Cardiac septum (tissue), 1 donor: ENCODE measurements around the gene GADD45GIP1. TPM values are rescaled to one million over a fixed set of nuclear protein-coding genes. Genes with fewer than 3 reads are reported as not detected.

Experiments
- DNase-seq: peaks from one replicate; pipeline ENCODE4 v3.0.0-alpha.2; 2020; ENCODE audit warnings: low spot score
- intact Hi-C: fragments of 100-400 bp; cut with DNase I; formaldehyde crosslinking; loops from one replicate; pipeline ENCODE4 v1.14.0; 2022
- total RNA-seq: library from RNA; stranded (reverse); fragmentation: NEBNext Ultra II Directional; extraction: Animal tissue kit (Norgen Biotek cat#: 25700); gene quantifications from one replicate; pipeline ENCODE4 v1.2.1, GENCODE V29; 2021
- donor health status: DM: no; HTN: no; CAD: no.

Gene GADD45GIP1
- total RNA-seq, 1 donor from 2014 or later: 23.5 TPM

DNA sequence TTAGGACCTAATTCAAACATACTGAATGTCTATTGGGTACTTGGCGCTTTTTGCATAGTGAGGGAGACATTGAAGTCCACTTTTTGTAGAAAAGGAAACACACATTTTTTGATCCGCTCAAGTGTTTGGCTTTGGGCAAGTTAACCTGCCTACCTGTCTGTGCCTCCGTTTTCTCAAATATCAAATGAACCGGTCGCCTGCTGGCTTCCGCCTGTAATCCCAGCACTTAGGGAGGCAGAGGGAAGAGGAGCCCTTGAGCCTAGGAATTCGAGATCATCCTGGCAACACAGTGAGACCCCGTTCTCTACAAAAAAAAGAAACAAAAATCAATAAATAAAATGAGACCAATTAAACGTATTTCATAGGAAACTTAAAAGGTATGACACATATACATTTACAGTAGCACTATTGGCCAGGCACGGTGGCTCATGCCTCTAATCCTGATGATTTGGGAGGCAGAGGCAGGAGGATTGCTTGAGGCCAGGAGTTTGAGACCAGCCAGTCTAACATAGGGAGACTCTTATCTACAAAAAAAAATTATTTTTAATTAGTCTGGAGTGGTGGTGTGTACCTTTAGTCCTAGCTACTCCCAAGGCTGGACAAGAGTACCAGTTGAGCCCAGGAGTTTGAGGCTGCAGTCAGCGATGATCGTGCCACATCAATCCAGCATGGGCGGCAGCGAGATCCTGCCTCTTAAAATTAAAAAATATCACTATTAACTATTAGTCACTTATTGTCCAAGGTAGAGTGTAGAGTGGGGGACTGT, 10.1 kb downstream of the GADD45GIP1 start:
- no peak for DNase-seq
- intact Hi-C loops: no loop called here

GRCh38 chr19:12946092-12946721, 10.8 kb downstream of the GADD45GIP1 start:
- no peak for DNase-seq
- intact Hi-C loops: no loop called here

DNA sequence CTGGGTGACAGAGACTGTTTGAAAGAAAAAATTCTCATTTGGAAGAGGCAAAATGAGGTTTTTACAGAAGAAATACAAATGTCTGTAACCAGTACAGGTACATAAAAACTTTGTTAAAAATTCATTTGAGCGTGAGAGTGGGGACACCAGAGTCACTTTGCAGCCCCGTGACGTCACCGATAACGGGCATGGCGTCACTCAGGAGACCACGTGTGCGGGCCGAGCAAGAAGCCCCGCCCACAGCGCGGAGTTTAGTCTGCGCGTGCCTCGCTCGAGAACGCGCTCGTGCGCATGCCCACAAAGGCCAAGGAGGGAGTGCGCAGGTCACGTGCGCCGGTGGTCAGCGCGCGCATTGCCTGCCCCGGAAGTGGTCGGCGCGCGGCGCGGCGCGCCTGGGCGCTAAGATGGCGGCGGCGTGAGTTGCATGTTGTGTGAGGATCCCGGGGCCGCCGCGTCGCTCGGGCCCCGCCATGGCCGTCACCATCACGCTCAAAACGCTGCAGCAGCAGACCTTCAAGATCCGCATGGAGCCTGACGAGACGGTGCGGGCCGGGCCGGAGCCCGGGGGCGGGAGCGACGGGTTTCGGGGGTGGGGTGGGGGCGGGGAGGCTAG, 11.4 kb downstream of the GADD45GIP1 start, which contains the start of gene RAD23A:
RAD23A (plus strand) TSS at position 384 of the 613 bp plus-strand sequence; CDS start at position 471, 87 bp downstream.
- intact Hi-C loops: no loop called here
- peak; percentile 97 for DNase-seq

DNA sequence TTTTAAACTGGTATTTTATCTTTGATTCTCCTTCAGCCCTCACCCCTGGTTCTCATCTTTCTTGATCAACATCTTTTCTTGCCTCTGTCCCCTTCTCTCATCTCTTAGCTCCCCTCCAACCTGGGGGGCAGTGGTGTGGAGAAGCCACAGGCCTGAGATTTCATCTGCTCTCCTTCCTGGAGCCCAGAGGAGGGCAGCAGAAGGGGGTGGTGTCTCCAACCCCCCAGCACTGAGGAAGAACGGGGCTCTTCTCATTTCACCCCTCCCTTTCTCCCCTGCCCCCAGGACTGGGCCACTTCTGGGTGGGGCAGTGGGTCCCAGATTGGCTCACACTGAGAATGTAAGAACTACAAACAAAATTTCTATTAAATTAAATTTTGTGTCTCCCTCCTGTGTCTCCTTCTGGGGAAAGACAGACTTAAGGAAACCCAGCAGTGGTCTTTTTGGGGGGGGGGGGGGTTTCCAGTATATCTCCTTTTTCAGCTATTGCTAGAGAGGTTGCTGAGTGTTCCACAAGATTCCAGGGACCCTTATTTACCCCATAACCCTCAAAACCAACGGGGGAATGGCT, 12.8 kb downstream of the GADD45GIP1 start:
- DNase-seq: no peak
- intact Hi-C loops: no loop called here

GRCh38 chr19:12943437-12944044, 13.5 kb downstream of the GADD45GIP1 start:
- DNase-seq: no peak
- intact Hi-C loops: no loop called here

DNA sequence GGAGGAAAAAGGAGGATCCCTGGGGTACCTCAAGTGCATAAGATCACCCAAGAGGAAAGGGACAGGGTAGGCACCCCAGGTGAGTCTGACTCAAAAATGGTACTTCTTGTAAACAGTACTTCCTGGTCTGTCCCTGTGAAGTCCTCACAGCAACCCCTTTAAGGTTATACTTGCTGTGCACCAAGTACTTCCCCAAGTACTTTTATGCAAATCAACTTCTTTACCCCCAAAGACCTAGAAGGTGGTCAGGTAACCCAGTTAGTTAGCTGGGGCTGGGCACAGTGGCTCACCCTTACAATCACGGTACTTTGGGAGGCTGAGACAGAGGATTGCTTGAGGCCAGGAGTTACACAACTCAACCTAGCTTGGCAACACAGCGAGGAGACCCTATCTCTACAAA, 16.1 kb downstream of the GADD45GIP1 start:
- intact Hi-C loops: no loop called here
- no peak for DNase-seq

- DNase-seq: no peak
- intact Hi-C loops: no loop called here
Observed at GRCh38 chr19:12939975-12940423, 17.0 kb downstream of the GADD45GIP1 start.

DNA sequence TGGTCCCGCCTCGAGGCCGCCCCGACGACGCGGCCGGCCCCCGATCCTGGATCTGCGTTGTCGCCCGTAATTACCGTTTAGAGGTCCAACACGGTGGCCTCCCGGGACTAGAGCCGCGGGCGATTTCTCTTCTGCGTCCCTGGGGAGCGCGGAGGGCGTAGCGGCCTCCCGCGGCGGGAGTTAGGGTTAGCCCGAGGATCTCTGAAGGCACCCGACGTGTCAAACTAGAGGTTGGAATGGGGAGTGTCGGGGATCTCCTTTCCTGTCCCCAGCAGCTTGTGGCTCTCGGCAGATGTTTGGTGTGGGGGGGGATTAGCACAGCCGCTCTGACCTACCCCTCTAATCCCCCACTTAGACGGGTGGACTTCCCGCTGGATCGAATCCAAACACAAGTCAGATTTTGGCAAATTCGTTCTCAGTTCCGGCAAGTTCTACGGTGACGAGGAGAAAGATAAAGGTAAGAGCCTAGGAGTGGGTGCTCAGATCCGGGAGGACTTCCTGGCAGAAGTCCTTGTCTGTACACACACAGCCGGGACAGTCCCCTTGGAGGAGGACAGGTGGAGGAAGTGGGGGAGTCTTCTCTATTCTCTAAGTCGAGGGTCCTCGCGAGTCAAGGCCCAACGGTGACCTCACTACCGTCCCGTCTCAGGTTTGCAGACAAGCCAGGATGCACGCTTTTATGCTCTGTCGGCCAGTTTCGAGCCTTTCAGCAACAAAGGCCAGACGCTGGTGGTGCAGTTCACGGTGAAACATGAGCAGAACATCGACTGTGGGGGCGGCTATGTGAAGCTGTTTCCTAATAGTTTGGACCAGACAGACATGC, 18.0 kb downstream of the GADD45GIP1 start:
- DNase-seq: no peak
- intact Hi-C loops: no loop called here

DNA sequence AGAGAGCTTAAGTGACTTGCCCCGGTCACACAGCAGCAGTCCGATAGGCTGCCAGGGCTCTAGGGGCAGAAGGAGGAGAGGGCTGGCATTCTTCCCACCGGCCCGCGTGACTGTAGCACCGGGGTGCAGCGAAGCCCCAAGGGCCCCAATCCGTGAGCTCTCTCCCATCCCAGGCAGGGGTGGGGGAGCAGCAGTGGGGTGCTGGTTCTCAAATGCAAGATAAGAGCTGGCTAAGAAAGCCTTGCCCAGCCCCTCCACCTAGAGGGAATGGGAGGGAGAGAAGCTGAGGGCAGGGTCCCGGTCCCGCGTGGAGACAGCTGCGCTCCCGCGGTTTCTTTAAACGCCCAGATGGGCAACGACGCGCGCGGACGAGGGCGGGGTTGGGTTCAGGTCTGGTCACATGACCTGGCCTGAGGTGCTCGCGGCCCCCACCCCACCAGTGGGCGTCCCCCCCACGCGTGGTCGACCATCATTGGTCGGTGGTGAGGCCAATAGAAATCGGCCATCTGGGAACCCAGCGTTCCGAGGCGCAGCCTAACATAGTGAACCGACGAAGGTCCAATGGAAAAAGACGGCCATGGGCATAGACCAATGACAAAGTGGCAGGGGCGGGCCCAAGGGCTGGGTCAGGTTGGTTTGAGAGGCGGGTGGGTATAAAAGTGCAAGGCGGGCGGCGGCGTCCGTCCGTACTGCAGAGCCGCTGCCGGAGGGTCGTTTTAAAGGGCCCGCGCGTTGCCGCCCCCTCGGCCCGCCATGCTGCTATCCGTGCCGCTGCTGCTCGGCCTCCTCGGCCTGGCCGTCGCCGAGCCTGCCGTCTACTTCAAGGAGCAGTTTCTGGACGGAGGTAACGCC, 18.9 kb downstream of the GADD45GIP1 start, which contains the start of gene CALR:
CALR (plus strand) TSS at position 683 of the 852 bp plus-strand sequence; CDS start at position 754, 71 bp downstream.
- intact Hi-C loops: no loop called here
- peak; percentile 100 for DNase-seq

GRCh38 chr19:12937093-12937926, 19.7 kb downstream of the GADD45GIP1 start:
- no peak for DNase-seq

GRCh38 chr19:12936582-12936981, 20.4 kb downstream of the GADD45GIP1 start:
- intact Hi-C loops: no loop called here
- no peak for DNase-seq

More at GRCh38 chr19:12937093-12937926, 19.7 kb downstream of the GADD45GIP1 start:
- intact Hi-C loops: no loop called here

DNA sequence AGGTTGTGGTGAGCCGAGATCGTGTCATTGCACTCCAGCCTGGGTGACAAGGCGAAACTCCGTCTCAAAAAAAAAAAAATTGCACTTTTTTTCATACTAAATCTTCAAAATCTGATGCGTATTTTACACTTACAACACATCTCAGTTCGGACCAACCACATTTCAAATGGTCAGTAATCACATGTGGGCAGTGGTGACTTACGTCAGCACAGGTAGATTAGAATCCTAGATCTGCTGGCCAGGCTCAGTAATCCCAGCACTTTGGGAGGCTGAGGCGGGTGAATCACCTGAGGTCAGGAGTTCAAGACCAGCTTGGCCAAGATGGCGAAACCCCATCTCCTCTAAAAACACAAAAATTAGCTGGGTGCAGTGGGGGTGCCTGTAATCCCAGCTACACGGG, 22.0 kb downstream of the GADD45GIP1 start:
- intact Hi-C loops: no loop called here
- no peak for DNase-seq

DNA sequence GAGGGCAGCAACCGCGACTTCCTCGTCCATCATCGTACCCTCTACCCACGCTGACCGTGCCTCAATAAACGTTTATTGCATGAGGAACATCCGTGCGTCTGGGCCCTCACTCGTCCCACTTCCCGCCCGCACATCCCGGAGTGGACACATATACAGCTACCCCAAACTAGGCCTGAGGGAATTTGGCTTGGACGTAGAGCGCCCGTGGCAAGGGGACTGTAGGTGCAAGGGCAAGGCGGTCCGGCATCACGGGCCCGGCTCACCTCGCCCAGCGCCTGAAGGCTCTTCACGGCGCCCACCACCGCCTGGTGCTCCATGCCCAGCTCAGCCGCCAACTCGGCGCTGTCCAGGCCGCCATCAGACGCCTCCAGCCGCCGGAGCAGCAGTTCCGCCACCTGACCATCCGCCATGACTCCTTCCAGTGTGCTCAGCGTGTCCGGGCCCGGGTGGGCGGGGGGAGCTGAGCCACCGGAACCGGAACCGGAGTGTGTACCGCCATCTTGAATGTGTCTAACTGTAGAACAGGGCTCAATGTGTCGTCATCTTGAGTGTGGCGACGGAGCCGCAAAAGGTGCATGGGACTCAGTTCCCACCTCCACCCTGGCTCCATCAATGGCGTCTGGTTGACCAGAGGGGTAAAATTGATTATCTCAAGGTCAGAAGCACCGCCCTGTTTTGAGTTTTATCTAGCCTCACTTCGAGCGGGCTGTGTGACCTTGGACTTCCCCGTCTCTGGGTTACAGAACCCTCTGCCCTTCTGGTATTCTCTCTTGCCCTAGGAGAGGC, 23.5 kb downstream of the GADD45GIP1 start, which contains the start of gene FARSA:
FARSA (minus strand) TSS at position 425 of the 786 bp plus-strand sequence; CDS start at position 410, 15 bp downstream.
- intact Hi-C loops: loop anchor here (5.0 kb wide), 1 partner anchor 41 kb away; the partner anchor contains the start of gene GCDH
- peak; percentile 98 for DNase-seq

DNA sequence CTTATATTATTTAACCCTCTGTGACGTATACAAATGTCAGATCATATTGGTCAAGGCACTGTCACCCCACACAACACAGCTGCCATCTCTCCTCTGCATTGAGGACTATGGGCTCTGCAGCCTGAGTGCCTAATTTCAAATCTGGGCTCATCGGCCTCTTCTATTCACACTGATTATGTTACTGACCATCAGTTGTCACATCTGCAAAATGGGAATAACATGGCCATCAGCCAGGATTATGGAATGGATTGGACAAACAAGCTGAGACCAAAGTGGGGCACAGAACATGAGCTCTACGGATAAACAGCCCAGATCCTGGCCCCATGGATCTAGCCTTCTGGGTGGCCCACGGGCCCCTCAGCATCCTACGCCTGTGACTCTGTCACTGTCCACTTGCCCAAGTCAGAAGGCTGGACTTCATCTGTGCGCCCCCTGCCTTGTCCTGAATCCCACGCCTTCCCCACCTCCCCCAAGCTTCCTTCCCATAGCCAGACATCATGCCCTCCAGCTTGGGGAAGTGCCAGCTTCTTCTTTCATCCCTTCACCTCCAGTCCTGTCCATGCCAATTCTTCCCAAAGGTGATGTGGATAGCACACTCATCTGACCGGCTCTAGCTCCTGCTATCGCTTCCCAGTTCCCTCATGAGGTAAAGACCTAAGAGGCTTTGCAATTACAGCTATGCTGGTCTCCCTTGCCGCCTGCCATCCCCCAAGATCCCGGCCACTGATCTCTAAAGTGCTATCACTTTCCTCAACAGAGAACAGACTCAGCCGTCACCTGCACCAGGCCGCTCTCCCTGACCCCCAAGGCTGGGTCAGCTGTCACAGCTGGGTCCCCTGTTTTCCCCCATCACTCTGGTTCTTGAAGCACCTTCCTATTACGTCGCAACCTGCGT, 24.4 kb downstream of the GADD45GIP1 start:
- intact Hi-C loops: loop anchor here (5.0 kb wide), 1 partner anchor 40 kb away; the partner anchor contains the start of gene GCDH
- DNase-seq: no peak
